Measurements from ENCODE around the gene BLMH.

DNA sequence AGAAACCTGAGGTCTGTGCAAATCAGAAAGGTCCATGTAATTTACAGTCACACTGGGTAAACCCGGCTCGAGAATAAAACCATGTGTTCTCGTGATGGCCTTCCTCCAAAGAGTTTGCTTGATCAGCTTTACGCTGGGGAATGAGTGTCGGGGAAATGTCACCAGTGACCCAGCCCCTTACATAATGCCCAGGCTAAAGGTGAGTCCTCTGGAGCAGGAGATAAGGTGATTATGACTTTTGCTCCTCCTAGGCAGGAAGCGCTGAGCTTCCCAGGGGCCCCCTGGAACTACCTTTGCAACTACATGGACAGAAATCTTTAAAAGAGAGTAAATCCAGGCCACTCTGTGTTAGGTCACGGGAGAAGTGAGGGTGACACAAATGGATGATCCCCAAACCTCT, 71.9 kb downstream of the BLMH start:
- TF ChIP-seq EZH2 (IDR thresholded peaks at IDR 0.05; ENCODE audit: low read depth) = no peak
- TF ChIP-seq, protein P1, sequence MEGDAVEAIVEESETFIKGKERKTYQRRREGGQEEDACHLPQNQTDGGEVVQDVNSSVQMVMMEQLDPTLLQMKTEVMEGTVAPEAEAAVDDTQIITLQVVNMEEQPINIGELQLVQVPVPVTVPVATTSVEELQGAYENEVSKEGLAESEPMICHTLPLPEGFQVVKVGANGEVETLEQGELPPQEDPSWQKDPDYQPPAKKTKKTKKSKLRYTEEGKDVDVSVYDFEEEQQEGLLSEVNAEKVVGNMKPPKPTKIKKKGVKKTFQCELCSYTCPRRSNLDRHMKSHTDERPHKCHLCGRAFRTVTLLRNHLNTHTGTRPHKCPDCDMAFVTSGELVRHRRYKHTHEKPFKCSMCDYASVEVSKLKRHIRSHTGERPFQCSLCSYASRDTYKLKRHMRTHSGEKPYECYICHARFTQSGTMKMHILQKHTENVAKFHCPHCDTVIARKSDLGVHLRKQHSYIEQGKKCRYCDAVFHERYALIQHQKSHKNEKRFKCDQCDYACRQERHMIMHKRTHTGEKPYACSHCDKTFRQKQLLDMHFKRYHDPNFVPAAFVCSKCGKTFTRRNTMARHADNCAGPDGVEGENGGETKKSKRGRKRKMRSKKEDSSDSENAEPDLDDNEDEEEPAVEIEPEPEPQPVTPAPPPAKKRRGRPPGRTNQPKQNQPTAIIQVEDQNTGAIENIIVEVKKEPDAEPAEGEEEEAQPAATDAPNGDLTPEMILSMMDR (conservative IDR thresholded peaks at IDR 0.05) = no peak

Measured in PC-9 (cell line).